NCI-H774 (cell line): ENCODE results near the gene LAMA2.

Experiments
- DNase-seq: peaks from one replicate; lab custom pipeline; 2025; lab: John Stamatoyannopoulos, UW

Gene LAMA2

DNA sequence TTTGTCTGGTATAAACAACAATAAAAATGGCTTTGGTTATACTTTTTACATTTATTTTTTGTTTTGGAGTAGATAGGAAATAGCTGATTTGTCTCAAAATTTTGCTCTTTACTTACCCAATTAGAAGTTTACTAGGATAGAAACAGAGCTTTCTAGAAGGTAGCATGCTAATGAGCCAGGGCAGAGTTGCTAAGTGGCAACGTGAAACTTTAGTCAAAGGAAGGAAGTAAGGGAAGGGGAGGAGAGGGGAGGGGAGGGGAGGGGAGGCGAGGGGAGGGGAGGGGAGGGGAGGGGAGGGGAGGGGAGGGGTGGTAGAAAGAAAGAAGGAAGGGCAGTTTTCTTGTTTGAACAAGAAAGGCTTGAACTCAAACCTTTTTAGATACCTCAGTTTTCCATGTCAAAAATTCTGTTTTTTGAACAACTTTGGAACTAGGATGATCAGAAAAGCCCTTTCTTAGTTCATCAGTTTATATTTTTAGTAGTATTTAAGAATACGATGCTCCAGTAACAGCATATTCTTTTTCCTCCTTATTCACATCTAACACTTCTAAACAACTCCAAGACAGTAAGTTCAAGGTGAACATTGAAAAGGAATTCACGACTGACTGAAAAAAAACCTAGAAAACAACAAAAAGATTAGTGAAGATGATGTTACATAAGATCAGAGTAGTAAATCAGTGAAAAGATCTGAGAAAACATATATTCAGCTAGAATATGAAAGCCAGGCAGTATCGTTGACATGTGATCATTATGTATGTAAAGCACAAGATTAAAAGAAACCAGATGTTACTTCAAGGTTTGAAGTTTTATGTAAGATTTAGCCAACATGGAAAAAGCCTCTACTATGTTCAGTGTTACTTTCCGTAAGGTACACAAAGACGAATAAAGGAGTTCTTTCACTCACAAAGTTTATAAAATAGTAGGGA, 563.6 kb downstream of the LAMA2 start:
- DNase-seq = no peak

DNA sequence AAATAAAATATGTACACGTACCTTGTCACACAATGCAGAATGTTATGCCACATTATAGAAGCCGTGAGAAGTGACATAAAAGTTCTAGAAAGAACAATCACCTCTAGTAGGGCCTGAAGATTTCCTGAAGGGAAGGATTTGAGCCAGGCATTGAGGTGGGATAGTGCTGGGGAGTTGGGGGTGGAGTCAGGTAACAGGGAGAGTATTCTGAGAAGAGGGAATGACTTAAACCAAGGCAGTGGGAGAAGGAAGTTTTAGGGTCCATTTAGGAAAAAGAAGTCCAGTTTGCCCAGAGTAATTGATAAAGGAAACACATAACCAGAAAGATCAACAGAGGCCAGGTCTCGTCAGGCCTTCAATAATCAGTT, 564.2 kb downstream of the LAMA2 start:
- no peak for DNase-seq

DNA sequence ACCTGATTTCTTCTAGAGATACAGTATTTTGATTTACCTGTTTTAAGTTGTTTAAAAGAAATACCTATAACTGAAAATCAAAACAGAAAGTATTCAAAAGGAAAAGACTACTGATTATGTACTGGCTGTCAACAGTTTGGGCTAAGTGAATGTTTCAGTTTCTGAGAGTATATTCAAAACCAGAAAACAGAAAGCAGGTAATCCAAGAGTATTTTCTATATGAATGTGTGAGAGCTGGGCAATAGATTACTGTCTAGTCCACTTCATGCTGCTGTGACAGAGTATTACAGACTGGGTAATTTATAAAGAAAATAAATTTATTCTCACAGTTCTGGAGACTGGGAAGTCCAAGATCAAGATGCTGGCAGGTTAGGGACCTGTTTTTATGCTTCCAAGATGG, 566.0 kb downstream of the LAMA2 start:
- no peak for DNase-seq

DNA sequence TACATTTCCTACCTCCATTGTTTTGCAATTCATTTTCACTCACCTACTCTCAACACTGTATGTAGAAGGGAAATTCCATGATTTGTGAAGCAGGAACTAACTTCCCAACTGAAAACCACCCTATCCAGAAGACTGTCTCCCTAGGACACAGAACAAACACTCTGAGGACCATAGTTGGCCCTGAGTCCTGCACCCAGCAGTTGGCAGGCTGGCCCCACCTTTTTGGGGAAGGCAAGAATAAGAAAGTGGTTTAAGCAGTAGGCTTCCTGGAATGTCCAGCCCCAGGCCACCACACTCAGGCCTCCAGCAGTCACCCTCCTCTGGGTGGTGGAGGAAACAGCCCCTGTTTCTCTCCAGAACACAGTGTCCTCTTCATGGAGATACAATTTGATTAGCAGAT, 568.2 kb downstream of the LAMA2 start:
- DNase-seq = no peak

DNA sequence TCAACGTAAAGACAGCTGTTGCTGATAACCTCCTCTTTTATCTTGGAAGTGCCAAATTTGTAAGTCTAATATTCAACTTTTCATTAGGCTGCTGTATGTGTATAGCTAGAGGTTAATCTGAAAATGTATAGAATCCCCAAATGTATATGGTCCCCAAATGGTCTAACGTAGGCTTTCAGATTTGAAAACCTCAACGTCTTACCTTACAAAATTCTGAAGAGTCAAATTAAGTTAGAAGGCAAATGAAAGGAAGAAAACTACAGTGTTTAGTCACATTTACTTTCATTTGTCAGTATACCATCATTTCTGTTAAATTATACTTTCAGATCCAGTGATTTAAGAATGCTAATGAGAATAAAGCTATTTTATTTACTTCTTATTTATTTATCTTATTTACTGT, 570.1 kb downstream of the LAMA2 start:
- no peak for DNase-seq

DNA sequence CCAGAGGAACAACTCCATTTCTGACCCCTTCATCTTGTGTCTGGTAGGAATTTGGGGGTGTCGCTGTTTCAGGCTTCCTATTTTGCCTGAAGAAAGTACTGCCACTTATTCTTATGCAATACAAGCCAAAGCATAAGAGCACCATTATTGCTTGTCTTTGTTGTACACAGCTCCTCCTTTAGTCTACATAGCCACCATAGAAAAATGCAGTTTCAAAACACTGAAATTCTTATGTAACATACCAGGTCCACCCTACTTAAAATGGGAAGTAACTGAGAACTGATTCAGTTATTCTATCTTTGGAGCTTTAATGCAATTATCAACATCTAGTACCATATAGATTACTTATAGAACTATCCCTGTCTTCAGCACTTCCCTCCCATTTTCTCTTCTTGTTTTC, 571.5 kb downstream of the LAMA2 start:
- no peak for DNase-seq

DNA sequence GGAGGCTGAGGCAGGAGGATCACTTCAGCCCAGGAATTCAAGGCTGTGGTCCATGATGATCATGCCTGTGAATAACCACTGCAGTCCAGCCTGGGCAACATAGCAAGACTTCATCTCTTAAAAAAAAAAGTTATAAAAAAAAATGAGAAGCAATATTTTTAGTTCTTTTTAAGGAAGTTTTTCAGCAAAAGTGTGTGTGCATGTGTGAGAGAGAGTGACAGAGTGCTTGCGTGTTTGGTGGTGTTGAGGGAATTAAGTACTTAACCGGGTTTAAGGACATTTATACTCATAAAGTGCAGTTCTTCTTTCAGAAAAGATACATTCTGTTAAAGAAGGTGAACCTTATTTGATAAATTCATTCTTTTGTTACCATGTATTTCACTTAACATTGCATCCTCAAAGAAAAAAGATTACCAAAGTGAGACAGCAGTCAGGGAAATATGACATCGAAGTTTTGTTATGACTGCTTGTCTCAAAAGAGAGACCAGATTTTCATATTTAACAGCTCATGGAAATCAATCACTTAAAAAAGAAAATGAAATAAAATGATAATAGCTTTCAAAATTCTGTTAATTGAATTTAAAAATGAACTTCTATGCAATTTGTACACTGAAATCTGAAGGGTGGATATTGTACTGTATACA, 572.3 kb downstream of the LAMA2 start:
- no peak for DNase-seq

DNA sequence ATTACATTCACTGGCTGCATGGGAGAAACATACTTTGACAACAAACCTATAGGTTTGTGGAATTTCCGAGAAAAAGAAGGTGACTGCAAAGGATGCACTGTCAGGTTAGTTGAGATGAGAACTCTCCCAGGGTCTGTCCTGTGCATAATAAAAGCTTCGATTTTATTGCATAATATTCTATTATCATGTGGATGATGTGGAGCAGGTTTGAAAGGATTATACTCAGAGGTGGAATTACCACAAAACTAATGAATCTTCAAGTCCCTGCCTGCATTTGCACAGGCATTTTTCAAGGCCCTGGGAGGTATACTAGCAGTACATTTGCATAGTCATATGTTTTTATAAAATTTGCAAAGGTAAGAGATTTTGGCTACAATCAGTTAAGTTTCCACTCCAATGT, 577.3 kb downstream of the LAMA2 start:
- no peak for DNase-seq

DNA sequence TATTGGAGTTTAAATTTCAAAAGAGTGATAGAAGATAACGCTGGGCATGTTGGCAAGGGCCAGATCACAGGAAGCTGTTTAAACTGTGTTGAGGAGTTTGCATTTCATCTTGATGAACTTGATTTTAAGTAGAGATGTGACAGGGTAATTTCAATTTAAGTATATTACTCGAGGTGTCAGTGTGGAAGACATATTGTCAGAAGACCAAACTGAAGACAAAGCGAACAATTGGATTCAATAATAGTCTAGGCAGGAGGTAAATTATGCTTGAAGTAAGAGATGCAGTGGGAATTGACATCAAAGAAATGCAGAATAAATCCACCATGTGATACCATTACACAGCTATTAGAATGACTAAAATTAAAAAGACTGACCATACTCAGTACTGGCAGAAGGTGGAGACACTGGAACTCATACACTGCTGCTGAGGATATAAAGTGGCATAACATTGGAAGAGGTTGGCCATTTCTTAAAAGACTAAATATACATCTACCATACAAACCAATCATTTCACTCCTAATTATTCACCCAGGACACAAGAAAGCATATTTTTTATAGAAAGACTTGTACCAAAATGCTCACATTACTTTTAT, 586.2 kb downstream of the LAMA2 start:
- DNase-seq = no peak

DNA sequence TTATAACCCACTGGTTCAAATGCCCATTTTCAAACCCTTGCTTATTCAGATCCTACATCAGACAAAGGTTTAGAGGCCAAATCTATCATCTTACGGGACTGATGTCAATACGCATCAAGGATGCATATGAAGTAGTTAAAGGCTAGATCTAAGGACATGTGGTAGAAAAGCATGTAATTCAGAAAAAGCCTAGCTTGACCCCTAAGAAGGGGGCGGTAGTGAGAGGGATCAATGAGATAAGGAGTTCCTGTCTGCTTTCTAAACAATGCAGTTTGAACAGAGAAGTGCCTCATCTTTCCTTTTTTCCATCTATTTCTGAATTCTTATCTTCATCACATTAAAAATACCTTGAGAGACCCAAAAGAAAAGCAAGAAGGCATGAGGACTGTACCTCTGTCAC, 589.3 kb downstream of the LAMA2 start:
- DNase-seq = no peak

DNA sequence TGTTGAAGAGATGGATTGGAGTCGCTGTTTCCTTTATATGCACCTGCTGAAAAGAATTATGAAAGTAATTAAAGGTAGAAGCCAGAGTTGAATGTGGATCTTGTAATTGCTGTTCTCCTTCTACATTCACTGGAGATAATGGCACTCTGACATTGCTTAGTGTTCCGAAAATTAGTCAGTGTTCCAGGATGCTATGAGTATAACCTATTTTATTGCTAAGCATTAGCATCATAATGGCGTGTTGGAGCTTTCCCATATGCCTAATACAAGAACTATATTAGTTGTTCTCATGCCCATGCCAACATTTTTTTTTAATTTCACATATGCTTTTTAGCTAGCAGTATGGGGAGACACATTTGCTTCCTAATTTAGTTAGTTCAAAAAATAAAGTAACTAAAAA, 590.6 kb downstream of the LAMA2 start:
- no peak for DNase-seq

DNA sequence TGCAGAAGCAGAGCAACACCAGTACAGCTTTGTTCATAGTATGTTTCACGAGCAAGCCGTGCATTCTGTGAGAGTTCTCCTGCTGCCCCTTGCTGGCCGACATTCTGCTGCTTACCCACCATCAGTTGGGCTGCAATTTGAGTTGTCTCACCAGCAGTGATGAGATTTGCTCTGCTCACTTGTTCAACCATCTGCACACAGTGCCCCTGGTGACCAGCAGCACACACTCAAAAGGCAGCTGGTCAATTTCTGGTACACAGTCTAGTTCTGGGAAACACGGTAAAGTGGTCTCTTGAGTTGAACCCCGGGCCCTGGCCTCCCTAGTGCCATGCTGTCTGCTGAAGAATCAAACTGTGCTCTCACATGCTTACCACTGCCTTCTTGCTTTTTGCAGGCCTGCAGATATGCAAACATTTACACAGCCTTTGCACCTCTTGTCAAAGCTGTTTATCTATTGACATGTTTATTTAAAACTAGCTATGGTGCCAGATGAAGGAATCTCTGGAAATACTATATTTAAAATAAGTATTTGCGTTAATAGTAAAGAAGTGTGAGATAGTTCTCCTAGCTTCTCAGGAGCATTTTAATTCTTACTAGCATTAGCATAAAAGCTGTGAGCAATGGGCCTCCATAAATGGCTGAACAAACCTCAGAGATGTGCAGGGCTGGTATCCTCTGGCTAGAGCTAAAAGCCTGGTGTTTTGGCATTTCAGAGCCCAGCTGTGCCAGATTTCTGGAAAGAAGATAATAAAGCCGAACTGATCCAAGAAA, 592.7 kb downstream of the LAMA2 start:
- no peak for DNase-seq

DNA sequence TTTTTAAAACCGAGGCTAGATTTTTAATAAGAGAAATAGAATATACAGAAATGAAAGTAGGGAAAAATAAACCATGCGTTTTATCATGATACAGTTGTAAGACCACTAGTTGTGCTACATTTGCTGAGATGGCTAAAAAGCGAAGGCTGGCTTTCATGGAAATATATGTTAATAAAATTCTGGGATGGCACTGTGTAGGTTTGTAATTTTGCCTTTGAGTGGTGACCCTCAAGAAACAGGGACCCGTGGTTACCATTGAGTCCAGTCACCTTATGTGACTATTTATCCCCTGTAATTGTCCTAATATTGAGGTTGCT, 593.3 kb downstream of the LAMA2 start:
- DNase-seq = no peak

DNA sequence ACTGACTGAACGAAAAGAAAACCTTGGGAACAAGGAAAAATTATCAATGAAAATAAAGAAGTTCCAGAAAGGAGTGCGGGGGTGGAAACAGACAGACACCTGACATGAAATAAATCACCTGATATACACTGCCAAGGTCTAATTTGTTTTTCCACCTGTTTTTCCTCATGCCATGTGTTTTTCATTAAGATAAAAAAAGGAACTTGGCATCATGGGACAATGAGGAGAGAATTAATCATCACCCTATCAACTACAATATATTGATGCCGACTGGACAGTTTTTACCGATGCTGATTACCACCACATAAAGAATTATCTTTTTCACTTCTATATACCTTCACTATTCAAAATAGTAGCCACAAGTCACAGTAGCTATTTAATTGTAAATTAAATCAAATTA, 593.9 kb downstream of the LAMA2 start:
- DNase-seq = no peak

DNA sequence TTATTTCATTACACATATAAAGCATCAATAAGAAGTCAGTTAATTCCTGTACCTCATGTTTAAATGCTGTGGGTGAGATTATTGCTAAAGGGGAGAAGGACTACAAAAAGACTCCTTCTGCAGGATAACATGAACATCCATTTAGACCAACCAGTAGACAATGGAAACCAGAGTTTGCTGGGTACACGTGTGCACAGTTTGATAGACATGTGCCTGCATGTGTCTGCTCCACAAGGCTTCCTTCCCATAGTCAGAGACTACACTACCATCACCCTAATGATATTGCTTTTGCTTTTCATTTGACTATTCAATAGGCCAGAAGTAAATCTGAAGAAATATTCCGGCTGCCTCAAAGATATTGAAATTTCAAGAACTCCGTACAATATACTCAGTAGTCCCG, 595.4 kb downstream of the LAMA2 start:
- DNase-seq = no peak

DNA sequence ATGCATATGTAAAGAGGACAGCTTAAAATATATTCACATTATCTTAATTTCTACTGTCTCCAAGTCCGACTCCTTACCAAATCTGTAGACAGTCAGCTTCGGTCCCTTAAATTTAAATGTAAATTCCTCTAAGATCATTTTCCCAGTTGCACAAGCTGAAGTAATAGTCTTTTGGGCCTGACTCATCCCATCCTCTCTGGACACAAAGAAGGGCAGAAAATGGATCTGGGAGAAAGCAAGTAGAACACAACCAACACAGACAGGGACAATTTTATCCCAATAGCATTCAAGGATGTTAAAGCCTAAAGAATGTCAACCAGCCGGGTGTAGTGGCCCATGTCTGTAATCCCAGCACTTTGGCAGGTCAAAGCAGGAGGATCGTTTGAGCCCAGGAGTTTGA, 598.8 kb downstream of the LAMA2 start:
- no peak for DNase-seq

DNA sequence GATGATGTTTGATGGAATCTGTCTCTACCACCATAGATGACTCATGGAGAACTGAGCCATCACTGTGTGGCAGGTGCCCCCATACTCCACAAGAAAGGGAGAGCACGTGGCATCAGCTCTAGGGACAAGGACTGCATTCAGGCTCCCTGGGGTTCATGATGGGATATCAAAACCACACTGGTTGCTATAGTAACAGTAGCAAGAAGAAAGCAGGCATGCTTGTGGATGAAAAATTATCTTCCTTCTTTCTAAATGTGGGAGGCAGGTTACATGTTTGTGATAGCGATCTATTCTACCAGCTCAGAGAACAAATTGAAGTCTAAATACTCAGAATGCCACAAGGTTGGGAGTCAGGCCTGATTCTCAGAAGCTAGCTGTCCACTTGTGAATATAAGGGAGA, 602.8 kb downstream of the LAMA2 start:
- no peak for DNase-seq

DNA sequence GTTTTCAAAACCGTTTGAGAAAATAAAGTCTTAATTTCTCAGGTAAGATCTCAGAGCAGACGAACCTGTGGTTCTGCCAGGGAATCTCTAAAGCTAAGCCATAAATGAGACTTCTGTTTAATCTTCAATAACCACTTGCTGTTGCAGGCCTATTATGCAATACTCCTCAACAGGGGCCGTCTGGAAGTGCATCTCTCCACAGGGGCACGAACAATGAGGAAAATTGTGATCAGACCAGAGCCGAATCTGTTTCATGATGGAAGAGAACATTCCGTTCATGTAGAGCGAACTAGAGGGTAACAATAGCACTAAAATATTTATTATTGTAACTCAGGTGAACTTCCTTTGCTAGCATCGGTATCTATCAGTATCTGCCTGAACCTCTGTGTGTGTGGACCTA, 603.4 kb downstream of the LAMA2 start:
- DNase-seq = no peak

DNA sequence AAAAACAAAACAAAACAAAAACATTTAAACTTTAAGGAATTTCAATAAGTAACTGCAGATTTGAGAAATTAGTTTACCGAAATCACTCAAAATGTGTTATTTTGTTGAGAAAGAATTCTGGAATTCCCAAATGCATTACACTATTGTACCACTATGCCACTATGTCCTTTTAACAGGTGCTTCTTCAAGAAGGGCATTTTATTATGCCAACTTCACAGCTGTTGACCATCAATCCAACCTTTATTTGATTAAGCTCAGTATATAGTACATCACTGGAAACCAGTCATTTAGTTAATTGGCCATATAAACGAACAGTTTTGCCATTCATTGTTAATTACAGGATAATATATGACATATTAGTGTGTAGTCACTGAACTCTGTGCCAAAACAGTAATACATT, 605.4 kb downstream of the LAMA2 start:
- DNase-seq = peak; percentile 82

DNA sequence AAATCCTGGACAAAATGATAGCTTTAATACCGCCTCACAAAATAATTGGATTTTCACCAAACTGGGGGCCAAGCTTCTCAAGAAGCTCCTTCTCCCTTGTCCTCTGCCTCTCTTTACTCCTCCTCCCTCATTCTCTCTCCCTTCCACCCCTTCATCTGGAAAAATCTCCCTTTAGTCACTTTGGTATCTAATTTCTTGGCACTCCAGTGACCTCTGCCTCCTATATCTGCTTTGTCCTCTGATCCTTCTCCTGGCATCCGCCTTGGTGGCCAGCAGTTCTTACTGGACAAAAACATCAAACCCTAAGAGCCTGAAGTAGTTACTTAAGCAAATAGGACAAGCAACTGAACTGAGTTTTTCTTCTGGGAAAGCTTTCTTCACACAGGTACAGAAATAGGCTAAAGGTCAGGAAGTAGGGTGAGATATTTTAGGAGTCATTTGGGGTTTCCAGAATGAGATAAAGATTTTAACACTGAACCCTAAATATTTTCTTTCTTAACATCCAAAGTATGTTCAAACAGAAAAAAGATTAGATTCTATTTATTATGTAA, 606.4 kb downstream of the LAMA2 start:
- DNase-seq = no peak

DNA sequence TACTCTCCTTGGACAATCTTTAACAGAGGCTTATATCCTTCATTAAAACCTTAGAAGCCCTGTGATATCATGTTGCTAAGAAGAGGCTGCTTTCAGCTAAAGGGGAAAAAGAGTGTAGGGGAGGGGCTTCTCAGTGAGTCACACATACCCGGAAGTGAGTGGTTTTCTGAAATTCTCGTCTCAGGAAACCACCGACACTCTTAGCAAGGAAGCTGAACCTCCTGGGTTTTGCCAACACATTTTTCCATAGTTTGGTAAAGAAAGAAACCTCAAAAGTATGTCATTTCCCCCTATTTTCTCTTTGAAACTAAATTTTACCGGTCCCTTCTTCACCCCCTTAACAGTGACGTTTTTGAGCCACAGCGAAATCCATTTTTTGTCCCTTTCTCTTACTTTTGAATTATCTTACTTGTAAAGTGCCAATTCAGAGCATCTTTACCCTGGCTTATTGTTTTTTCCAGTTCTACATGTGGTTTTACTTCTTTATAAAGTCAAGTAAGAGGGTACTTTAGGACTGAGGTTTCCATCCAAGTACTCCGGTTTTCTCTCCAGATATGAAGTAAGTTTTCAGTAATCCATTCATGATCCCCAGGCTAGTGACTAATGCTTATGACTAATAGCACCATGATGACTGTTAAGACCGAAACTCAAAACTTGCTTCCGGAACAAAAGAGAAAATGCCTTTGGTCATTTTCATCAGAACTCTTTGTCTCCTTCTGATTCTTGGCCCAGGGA, 607.8 kb downstream of the LAMA2 start:
- no peak for DNase-seq

DNA sequence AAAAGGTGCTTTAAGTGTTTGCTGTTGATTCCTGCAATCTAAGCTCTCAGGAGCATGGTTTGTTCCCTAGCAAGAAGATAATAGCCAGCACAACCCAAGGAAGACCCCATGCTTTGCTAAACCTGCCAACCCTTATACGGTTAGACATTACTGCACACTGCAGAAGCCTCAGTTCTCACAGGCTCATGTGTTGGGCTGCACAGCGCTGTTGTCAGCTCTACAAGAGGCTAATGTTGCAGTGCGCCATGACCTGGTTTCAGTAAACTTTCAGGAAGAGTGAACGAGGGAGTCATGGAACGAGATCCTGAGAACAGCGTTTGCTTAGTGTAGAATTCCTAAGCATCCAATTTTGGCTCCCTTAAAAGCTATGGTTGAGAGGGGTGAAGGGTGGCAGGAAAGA, 608.5 kb downstream of the LAMA2 start:
- DNase-seq = no peak
